Measurements from ENCODE around the gene CACFD1. TPM values are rescaled to one million over a fixed set of nuclear protein-coding genes. Genes with fewer than 3 reads are reported as not detected.

The CACFD1 gene
- total RNA-seq, 4 donors from 2014 or later, result 2.3 to 21.6 (median 5.2) TPM

GRCh38 chr9:133463864-133464615 lies 4.3 kb downstream of the CACFD1 start:
- no peaks in the 10 kb centered on the region for H3K27me3 ChIP-seq
- TF ChIP-seq CTCF (IDR thresholded peaks at IDR 0.05) (no peak), POLR2A (IDR thresholded peaks at IDR 0.05) (no peak)
- intact Hi-C loops (cut with DNase I; ENCODE audit: low total_unique reads), result no loop called here
- H3K27ac ChIP-seq, result no peak overlapping the region
- no peak overlapping the region for H3K4me3 ChIP-seq
- no peaks in the 10 kb centered on the region for H3K36me3 ChIP-seq
- no peaks in the 10 kb centered on the region for H3K9me3 ChIP-seq
- no peaks in the 10 kb centered on the region for H3K4me1 ChIP-seq
- no peak for DNase-seq

DNA sequence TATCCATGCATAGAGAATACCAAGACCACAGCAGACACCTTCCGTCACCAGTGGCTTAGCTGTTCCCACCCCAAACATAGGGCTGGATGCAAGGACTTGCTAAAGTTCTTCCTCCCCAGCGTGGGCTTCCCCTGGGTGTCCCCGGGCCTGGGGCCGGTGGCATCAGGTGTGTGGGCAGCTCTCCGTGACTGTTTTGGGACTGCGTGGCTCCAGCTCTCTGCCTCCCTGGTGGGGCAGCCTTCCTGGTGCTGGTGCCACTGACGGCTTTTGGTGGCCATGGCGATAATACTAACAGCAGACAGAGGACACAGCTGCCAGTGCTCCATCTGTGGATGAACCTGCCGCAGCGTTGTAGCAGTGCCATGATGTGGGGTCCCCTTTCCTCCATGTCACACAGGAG lies 4.9 kb downstream of the CACFD1 start:
- no peak for TF ChIP-seq POLR2A (IDR thresholded peaks at IDR 0.05)
- TF ChIP-seq CTCF (IDR thresholded peaks at IDR 0.05), result no peak
- intact Hi-C loops (cut with DNase I; ENCODE audit: low total_unique reads), result no loop called here
- H3K4me1 ChIP-seq, result no peaks in the 10 kb centered on the region
- no peaks in the 10 kb centered on the region for H3K27me3 ChIP-seq
- no peaks in the 10 kb centered on the region for H3K36me3 ChIP-seq
- H3K9me3 ChIP-seq, result no peaks in the 10 kb centered on the region
- H3K27ac ChIP-seq, result no peak overlapping the region
- no peak for DNase-seq
- no peak overlapping the region for H3K4me3 ChIP-seq

DNA sequence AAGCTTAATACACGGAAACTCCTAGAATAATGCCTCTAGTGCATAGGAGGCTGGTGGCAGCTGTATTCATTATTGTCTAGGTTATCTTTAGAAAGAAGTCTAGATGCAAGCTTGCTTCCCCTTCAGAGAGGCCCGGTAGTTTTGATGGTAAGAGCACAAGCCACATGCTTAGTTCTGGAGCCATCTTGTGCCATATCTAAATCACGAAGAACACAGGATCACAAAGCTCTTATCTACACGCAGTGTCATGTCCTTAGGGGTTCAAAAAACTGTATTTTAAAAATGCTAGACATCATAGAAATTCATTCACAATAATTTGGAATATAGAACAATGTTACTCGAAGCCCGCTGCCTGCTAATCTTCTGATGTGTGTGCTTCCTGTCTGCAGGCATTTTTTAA lies 6.2 kb downstream of the CACFD1 start:
- Histone ChIP-seq H3K27me3 (no peaks in the 10 kb centered on the region), H3K36me3 (no peaks in the 10 kb centered on the region), H3K9me3 (no peaks in the 10 kb centered on the region), H3K4me1 (no peaks in the 10 kb centered on the region), H3K27ac (no peak overlapping the region), H3K4me3 (no peak overlapping the region)
- DNase-seq, result no peak
- intact Hi-C loops (cut with DNase I; ENCODE audit: low total_unique reads), result no loop called here
- TF ChIP-seq CTCF (IDR thresholded peaks at IDR 0.05) (no peak), POLR2A (IDR thresholded peaks at IDR 0.05) (no peak)

GRCh38 chr9:133467101-133467500 lies 7.3 kb downstream of the CACFD1 start:
- TF ChIP-seq CTCF (IDR thresholded peaks at IDR 0.05) (no peak), POLR2A (IDR thresholded peaks at IDR 0.05) (no peak)
- Histone ChIP-seq H3K4me1 (no peaks in the 10 kb centered on the region), H3K27ac (no peak overlapping the region), H3K9me3 (no peaks in the 10 kb centered on the region), H3K4me3 (no peak overlapping the region), H3K27me3 (no peaks in the 10 kb centered on the region), H3K36me3 (no peaks in the 10 kb centered on the region)
- intact Hi-C loops (cut with DNase I; ENCODE audit: low total_unique reads), result no loop called here
- no peak for DNase-seq

DNA sequence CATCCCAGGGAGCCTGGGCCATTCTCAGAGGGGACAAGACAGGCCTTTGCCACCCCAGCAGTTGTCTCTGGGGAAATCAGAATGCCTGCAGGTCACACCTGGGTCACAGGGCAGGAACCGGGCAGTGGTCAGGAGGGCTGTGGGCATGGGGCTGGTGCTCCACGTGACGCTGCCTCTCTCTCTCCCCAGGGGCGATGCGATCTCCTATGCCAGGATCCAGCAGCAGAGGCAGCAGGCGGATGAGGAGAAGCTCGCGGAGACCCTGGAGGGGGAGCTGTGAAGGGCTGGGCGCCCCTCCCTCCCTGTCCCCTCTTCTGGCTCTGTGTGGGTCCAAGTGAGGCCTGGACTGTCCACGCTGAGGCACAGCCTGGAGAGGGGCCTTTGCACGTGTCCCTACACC lies 8.6 kb downstream of the CACFD1 start:
- Histone ChIP-seq H3K36me3 (no peaks in the 10 kb centered on the region), H3K4me1 (no peaks in the 10 kb centered on the region), H3K27ac (no peak overlapping the region), H3K9me3 (no peaks in the 10 kb centered on the region), H3K4me3 (no peak overlapping the region), H3K27me3 (no peaks in the 10 kb centered on the region)
- intact Hi-C loops (cut with DNase I; ENCODE audit: low total_unique reads), result no loop called here
- no peak for DNase-seq
- TF ChIP-seq POLR2A (IDR thresholded peaks at IDR 0.05), result no peak
- no peak for TF ChIP-seq CTCF (IDR thresholded peaks at IDR 0.05)

Measured in uterus (tissue), 4 donors.